Esophagus squamous epithelium (tissue), 5 donors: ENCODE measurements around the gene TNF. TPM values are rescaled to one million over a fixed set of nuclear protein-coding genes. Genes with fewer than 3 reads are reported as not detected.

Experiments
- DNase-seq: peaks from one replicate; lab custom pipeline; 2025; lab: John Stamatoyannopoulos, UW
- H3K27ac ChIP-seq, 4 donors: fragments of 200-600 bp; sonication (generic); one replicate each; pipeline ENCODE4 v1.5.1; 2016 to 2019; ENCODE audit warnings: mild to moderate bottlenecking in 1 of 4
- H3K27me3 ChIP-seq, 4 donors: fragments of 200-600 bp; sonication (generic); 1 replicate in 3 of 4; 2 replicates in 1 of 4; pipeline versions ENCODE4 v1.5.1 to v1.6.0; 2017 to 2021; ENCODE audit warnings: antibody characterized with exemption in 1 of 4
- H3K36me3 ChIP-seq, 3 donors: fragments of 200-600 bp; sonication (generic); one replicate each; pipeline ENCODE4 v1.5.1; 2016 to 2019
- H3K4me1 ChIP-seq, 3 donors: fragments of 200-600 bp; sonication (generic); one replicate each; pipeline ENCODE4 v1.5.1; 2017 to 2019
- H3K4me3 ChIP-seq, 4 donors: fragments of 200-600 bp; sonication (generic); 1 replicate in 3 of 4; 2 replicates in 1 of 4; pipeline ENCODE4 v1.5.1; 2016 to 2019; ENCODE audit warnings: mild to moderate bottlenecking in 2 of 4, moderate library complexity in 1 of 4
- H3K9me3 ChIP-seq, 3 donors: fragments of 200-600 bp; sonication (generic); one replicate each; pipeline ENCODE4 v1.5.1; 2016 to 2019
- CTCF ChIP-seq, 6 experiments: fragments of 450-650 bp in 4 of 6; fragments of 200-600 bp in 2 of 6; sonication (generic) in 2 of 6; IDR thresholded peaks; one replicate each; pipeline ENCODE4 v1.5.1; 2016 to 2019; ENCODE audit warnings: antibody characterized with exemption in 6 of 6, mild to moderate bottlenecking in 4 of 6, moderate library complexity in 4 of 6
- POLR2A ChIP-seq, 4 donors: fragments of 450-650 bp; IDR thresholded peaks; one replicate each; pipeline ENCODE4 v1.6.1; 2017; ENCODE audit warnings: antibody characterized with exemption in 4 of 4, mild to moderate bottlenecking in 4 of 4, moderate library complexity in 3 of 4
- WGBS, 2 donors: methylation state at CpG; one replicate each; pipeline ENCODE4 v1.1.5; 2018; 5-methylcytosine and 5-hydroxymethylcytosine counted together
- intact Hi-C: fragments of 100-400 bp; cut with DNase I; formaldehyde crosslinking; loops from one replicate; pipeline ENCODE4 v1.15.0; 2022
- total RNA-seq, 4 donors: library from RNA; depleted of rRNA; stranded (reverse); fragments of >200 nt; gene quantifications; one replicate each; pipeline ENCODE4 v1.1.0, GENCODE V29; 2016
- donor health status: DM: yes; HTN: yes; CAD: no.

The TNF gene
- total RNA-seq, 4 donors from 2014 or later, result 0.27 to 0.95 (median 0.61) TPM; not detected in 1

GRCh38 chr6:31573239-31574105 is 1.9 kb upstream of the TNF start:
- TF ChIP-seq CTCF (IDR thresholded peaks at IDR 0.05), result no peak
- no peak for TF ChIP-seq POLR2A (IDR thresholded peaks at IDR 0.05)
- Histone ChIP-seq H3K36me3 (no peaks in the 10 kb centered on the region), H3K9me3 (no peaks in the 10 kb centered on the region), H3K27me3 (peaks cover 0 to 11% (median 0%) of the 10 kb centered on the region in 4 donors), H3K4me3 (no peak overlapping the region), H3K4me1 (peaks cover 0 to 8% (median 0%) of the 10 kb centered on the region in 3 donors), H3K27ac (peak overlapping the region in 2 of 4 donors; percentile 9 to 62)
- intact Hi-C loops, result no loop called here
- WGBS, 2 donors, result 84 to 85% methylated on average over 7 to 8 of the region's 9 CpGs
- DNase-seq, result no peak

GRCh38 chr6:31574106-31575061 is 981 bp upstream of the TNF start:
- H3K4me3 ChIP-seq, result peak overlapping the region in 1 of 4 donors; percentile 57
- 73 to 82% methylated on average over 13 to 14 of the region's 14 CpGs for WGBS, 2 donors
- no peak for DNase-seq
- H3K27me3 ChIP-seq, result peaks cover 0 to 11% (median 0%) of the 10 kb centered on the region in 4 donors
- H3K36me3 ChIP-seq, result no peaks in the 10 kb centered on the region
- intact Hi-C loops, result no loop called here
- no peak for TF ChIP-seq POLR2A (IDR thresholded peaks at IDR 0.05)
- no peak for TF ChIP-seq CTCF (IDR thresholded peaks at IDR 0.05)
- H3K27ac ChIP-seq, result peak overlapping the region in 3 of 4 donors; percentile 31 to 75 (median 49)
- no peaks in the 10 kb centered on the region for H3K9me3 ChIP-seq
- H3K4me1 ChIP-seq, result peaks cover 0 to 8% (median 0%) of the 10 kb centered on the region in 3 donors

- TF ChIP-seq POLR2A (IDR thresholded peaks at IDR 0.05), result no peak
- intact Hi-C loops, result no loop called here
- H3K36me3 ChIP-seq, result no peaks in the 10 kb centered on the region
- WGBS, 2 donors, result 58 to 72% methylated on average over 8 of the region's 8 CpGs
- peak overlapping the region; percentile 1 to 75 (median 59) for H3K27ac ChIP-seq
- H3K4me1 ChIP-seq, result peaks cover 4 to 20% (median 10%) of the 10 kb centered on the region in 3 donors
- no peaks in the 10 kb centered on the region for H3K9me3 ChIP-seq
- peaks cover 0 to 11% (median 0%) of the 10 kb centered on the region in 4 donors for H3K27me3 ChIP-seq
- peak overlapping the region; percentile 10 to 57 (median 31) for H3K4me3 ChIP-seq
- DNase-seq, result no peak
Observed at GRCh38 chr6:31575952-31576685, 754 bp downstream of the TNF start.

- peaks cover 0 to 12% (median 0%) of the 10 kb centered on the region in 4 donors for H3K27me3 ChIP-seq
- 65 to 72% methylated on average over 8 to 9 of the region's 19 CpGs for WGBS, 2 donors
- TF ChIP-seq POLR2A (IDR thresholded peaks at IDR 0.05), result no peak
- no peak for TF ChIP-seq CTCF (IDR thresholded peaks at IDR 0.05)
- peak overlapping the region in 2 of 4 donors; percentile 37 to 57 for H3K4me3 ChIP-seq
- intact Hi-C loops, result no loop called here
- no peak for DNase-seq
- no peaks in the 10 kb centered on the region for H3K9me3 ChIP-seq
- peaks cover 10 to 29% (median 16%) of the 10 kb centered on the region in 3 donors for H3K4me1 ChIP-seq
- H3K27ac ChIP-seq, result peak overlapping the region in 2 of 4 donors; percentile 39 to 75
- H3K36me3 ChIP-seq, result no peaks in the 10 kb centered on the region
Observed at GRCh38 chr6:31576897-31577578, 1.7 kb downstream of the TNF start.
